K562 (cell line): Measurements from ENCODE around the gene TBC1D12. TPM values are rescaled to one million over a fixed set of nuclear protein-coding genes. Genes with fewer than 3 reads are reported as not detected.

Experiments used
- ATF4 ChIP-seq: fragments of 450-650 bp; formaldehyde crosslinking; IDR thresholded peaks from 2 replicates; pipeline ENCODE4 v1.4.0; 2022; ENCODE audit warnings: mild to moderate bottlenecking, moderate library complexity
- BHLHE40 ChIP-seq: IDR thresholded peaks from 2 replicates; pipeline ENCODE4 v1.6.1; 2011; ENCODE audit warnings: low read length, improper control_type of control experiment
- CBX2 ChIP-seq: fragments of 200-600 bp; sonication (generic); IDR thresholded peaks from one replicate; pipeline ENCODE4 v1.6.1; 2012; ENCODE audit warnings: mild to moderate bottlenecking, low read length, inconsistent platforms; ENCODE audit not compliant: insufficient read depth, poor library complexity, severe bottlenecking
- CLOCK ChIP-seq: fragments of 250-450 bp; sonication (Bioruptor Pico); IDR thresholded peaks from 2 replicates; pipeline ENCODE4 v1.4.0; 2020; ENCODE audit warnings: mild to moderate bottlenecking, moderate library complexity, borderline replicate concordance
- DNMT1 ChIP-seq: fragments of 450-650 bp; IDR thresholded peaks from 2 replicates; pipeline ENCODE4 v1.6.1; 2016; ENCODE audit warnings: antibody characterized with exemption, mild to moderate bottlenecking
- E2F1 ChIP-seq: sonication (generic); formaldehyde crosslinking; IDR thresholded peaks from 2 replicates; pipeline ENCODE4 v1.8.1; 2023; ENCODE audit warnings: mild to moderate bottlenecking, missing genetic modification reagents, moderate library complexity
- EP400 ChIP-seq: fragments of 450-650 bp; IDR thresholded peaks from 2 replicates; pipeline ENCODE4 v1.6.1; 2017; ENCODE audit warnings: antibody characterized with exemption, mild to moderate bottlenecking, moderate library complexity
- ETV1 ChIP-seq: fragments of 450-650 bp; conservative IDR thresholded peaks from 2 replicates; pipeline ENCODE4 v1.6.1; 2016; ENCODE audit warnings: missing genetic modification characterization, control low read depth, low read depth, missing compliant biosample characterization
- HDAC3 ChIP-seq: fragments of 450-650 bp; IDR thresholded peaks from 2 replicates; pipeline ENCODE4 v1.6.1; 2018; ENCODE audit warnings: borderline replicate concordance, mild to moderate bottlenecking, moderate library complexity; ENCODE audit not compliant: partially characterized antibody
- HDGF ChIP-seq: fragments of 450-650 bp; IDR thresholded peaks from 2 replicates; pipeline ENCODE4 v1.6.1; 2016
- HLTF ChIP-seq: fragments of 450-650 bp; IDR thresholded peaks from 2 replicates; pipeline ENCODE4 v1.6.1; 2016
- MED1 ChIP-seq: sonication (generic); formaldehyde crosslinking; IDR thresholded peaks from 2 replicates; pipeline ENCODE4 v1.8.1; 2023; ENCODE audit warnings: missing genetic modification reagents, borderline replicate concordance
- NFIC ChIP-seq: fragments of 450-650 bp; IDR thresholded peaks from 2 replicates; pipeline ENCODE4 v1.6.1; 2017; ENCODE audit warnings: mild to moderate bottlenecking, inconsistent platforms
- RUNX1 ChIP-seq: sonication (generic); IDR thresholded peaks from 2 replicates; pipeline ENCODE4 v1.6.1; 2016; ENCODE audit warnings: antibody characterized with exemption, low read depth
- SMARCE1 ChIP-seq: fragments of 450-650 bp; IDR thresholded peaks from 2 replicates; pipeline ENCODE4 v1.7.1; 2016; ENCODE audit warnings: mild to moderate bottlenecking
- SP1 ChIP-seq: sonication (generic); formaldehyde crosslinking; IDR thresholded peaks from 2 replicates; pipeline ENCODE4 v1.8.1; 2022; ENCODE audit warnings: mild to moderate bottlenecking, missing genetic modification reagents
- TBL1XR1 ChIP-seq, 2 experiments: IDR thresholded peaks; 2 replicates each; pipeline ENCODE4 v1.6.1; 2012; ENCODE audit warnings: improper control_type of control experiment in 2 of 2, low read length in 2 of 2, mild to moderate bottlenecking in 1 of 2
- TRIM25 ChIP-seq: fragments of 450-650 bp; IDR thresholded peaks from 2 replicates; pipeline ENCODE4 v1.7.0; 2016; ENCODE audit warnings: borderline replicate concordance
- TRIM28 ChIP-seq: fragments of 450-650 bp; IDR thresholded peaks from 2 replicates; pipeline ENCODE4 v1.6.1; 2017
- ZC3H11A ChIP-seq: IDR thresholded peaks from 2 replicates; pipeline ENCODE4 v1.6.1; 2012; ENCODE audit warnings: low read depth, low read length, improper control_type of control experiment
- ZKSCAN3 ChIP-seq: fragments of 250-450 bp; sonication (Bioruptor Pico); IDR thresholded peaks from 2 replicates; pipeline ENCODE4 v1.4.0; 2020
- ZNF253 ChIP-seq: fragments of 250-450 bp; sonication (Bioruptor Pico); conservative IDR thresholded peaks from 2 replicates; pipeline ENCODE4 v1.6.1; 2021; ENCODE audit warnings: mild to moderate bottlenecking
- ZNF41 ChIP-seq: fragments of 250-450 bp; sonication (Bioruptor Pico); conservative IDR thresholded peaks from 2 replicates; pipeline ENCODE4 v1.4.0; 2020; ENCODE audit warnings: mild to moderate bottlenecking
- ZNF77 ChIP-seq: fragments of 250-450 bp; sonication (Bioruptor Pico); IDR thresholded peaks from 2 replicates; pipeline ENCODE4 v1.5.0; 2020
- polyA plus RNA-seq, 8 experiments: library from polyadenylated mRNA; depleted of rRNA in 4 of 8; stranded (reverse) in 5 of 8; unstranded in 3 of 8; fragments of >200 nt; fragmentation: Nextera tagmentation in 2 of 8; fragmentation: Illumina TruSeq in 1 of 8; extraction: Ambion mirVana in 2 of 8; extraction: Trizol in 1 of 8; gene quantifications; 2 replicates each; pipeline versions ENCODE4 v1.2.1 to v1.2.3, GENCODE V29; 2011 to 2014; ENCODE audit warnings: inconsistent platforms in 1 of 8, missing spikeins in 1 of 8
- total RNA-seq, 7 experiments: library from RNA; depleted of rRNA in 6 of 7; stranded (reverse); fragments of >200 nt in 6 of 7; fragmentation: Illumina TruSeq in 2 of 7; extraction: Trizol in 2 of 7; gene quantifications; 2 replicates each; pipeline versions ENCODE4 v1.2.1 to v1.2.3, GENCODE V29; 2011 to 2021; ENCODE audit warnings: low replicate concordance in 1 of 7

Gene TBC1D12
- total and polyA plus RNA-seq, 9 of the 15 experiments (the other 6 are each of a cell fraction or from before 2014, with no cell fraction given), result 2.1 to 6.7 (median 3.9) TPM

GRCh38 chr10:94362360-94363250 lies 39.7 kb upstream of the TBC1D12 start, which contains the start of gene NOC3L (continued):
- TF ChIP-seq EP400 (peak; percentile 92), ZKSCAN3 (CRISPR knock-in tag) (no peak), SMARCE1 (no peak), RUNX1 (no peak), TBL1XR1 (IDR thresholded peaks at IDR 0.05; ENCODE audit: low read length in 2 of 2) (no peak), CBX2 (no peak), SP1 (CRISPR knock-in tag) (no peak), CLOCK (CRISPR knock-in tag) (no peak), TRIM25 (no peak), ZC3H11A (no peak), ETV1 (tag) (peak; percentile 64), ZNF41 (CRISPR knock-in tag) (0 out of 2 replicates have a peak, but pooled peaks have one; percentile 15), HDAC3 (no peak), HLTF (no peak), BHLHE40 (peak; percentile 90), E2F1 (CRISPR knock-in tag) (peak; percentile 73; the same call in 1 of the 2 replicates), HDGF (no peak), NFIC (peak; percentile 14; the same call in 1 of the 2 replicates), ATF4 (CRISPR knock-in tag) (no peak), TRIM28 (no peak), DNMT1 (no peak), ZNF77 (CRISPR knock-in tag) (no peak), ZNF253 (CRISPR knock-in tag) (no peak), MED1 (CRISPR knock-in tag) (no peak)
